HG03521 (cell line): ENCODE data around the gene CMTM3.
"Not testable (repeated sequence)": the region's sequence is repeated elsewhere in the genome, so short reads cannot be mapped to it uniquely, and the experiment has no call there.

Experiments
- ATAC-seq: cut with Tn5 transposase; IDR thresholded peaks from one replicate; pipeline ENCODE4 v1.9.1; 2021; ENCODE audit warnings: mild to moderate bottlenecking, moderate library complexity; ENCODE audit not compliant: unreplicated experiment

Gene CMTM3

GRCh38 chr16:66658860-66659190, 54.3 kb downstream of the CMTM3 start:
- ATAC-seq: no peak

- no peak for ATAC-seq
These were observed 56.1 kb downstream of the CMTM3 start for GRCh38 chr16:66660422-66661209.

GRCh38 chr16:66661210-66661560, 56.7 kb downstream of the CMTM3 start:
- ATAC-seq: no peak

DNA sequence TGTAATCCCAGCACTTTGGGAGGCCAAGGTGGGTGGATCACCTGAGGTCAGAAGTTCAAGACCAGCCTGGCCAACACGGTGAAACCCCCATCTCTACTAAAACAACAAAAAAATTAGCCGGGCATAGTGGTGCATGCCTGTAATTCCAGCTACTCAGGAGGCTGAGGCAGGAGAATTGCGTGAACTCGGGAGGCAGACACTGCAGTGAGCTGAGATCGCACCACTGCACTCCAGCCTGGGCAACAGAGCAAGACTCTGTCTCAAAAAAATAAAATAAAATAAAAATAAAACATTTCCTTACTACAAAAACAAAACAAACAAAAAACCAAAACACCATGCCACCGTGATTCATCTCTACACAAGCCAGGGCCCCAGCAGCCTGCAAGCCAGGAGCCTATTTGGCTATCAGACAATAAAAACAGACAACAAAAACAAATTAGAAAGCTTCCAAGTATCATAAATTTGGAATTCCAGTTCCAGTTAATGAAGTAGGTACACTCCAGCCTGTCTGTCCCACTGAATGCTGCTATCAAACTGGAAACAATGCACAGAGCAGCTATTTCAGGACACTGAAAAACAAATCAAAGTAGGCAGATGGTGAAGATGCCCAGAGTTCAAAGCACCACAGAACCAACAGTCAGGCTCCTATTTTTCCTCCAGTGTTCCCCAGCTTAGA, 57.3 kb downstream of the CMTM3 start:
- ATAC-seq: not testable (repeated sequence)

- no peak for ATAC-seq
These were observed 58.1 kb downstream of the CMTM3 start for GRCh38 chr16:66662445-66663194.
